RWPE1 (cell line): ENCODE measurements around the gene CXCL3.

ENCODE experiments used
- CTCF ChIA-PET: fragments of 350-600 bp; sonication (Branson Sonifier 250); formaldehyde crosslinking; extraction: SDS; loops from one replicate; lab custom pipeline; 2021; lab: Yijun Ruan, JAX
- POLR2A ChIA-PET: fragments of 400-600 bp; formaldehyde crosslinking; extraction: SDS; loops from one replicate; lab custom pipeline; 2020; ENCODE audit warnings: antibody characterized with exemption; ENCODE audit not compliant: low non-redundant PET; lab: Yijun Ruan, JAX
- DNase-seq: peaks from one replicate; pipeline ENCODE4 v3.0.0; 2012; ENCODE audit warnings: low spot score
- H3K27ac ChIP-seq: fragments of 450-650 bp; 2 replicates; pipeline ENCODE4 v1.5.1; 2017
- TF ChIP-seq, protein P1 (sequence below): fragments of 450-650 bp; conservative IDR thresholded peaks from 2 replicates; pipeline ENCODE4 v1.5.1; 2017; ENCODE audit warnings: low read depth, mild to moderate bottlenecking

The CXCL3 gene

DNA sequence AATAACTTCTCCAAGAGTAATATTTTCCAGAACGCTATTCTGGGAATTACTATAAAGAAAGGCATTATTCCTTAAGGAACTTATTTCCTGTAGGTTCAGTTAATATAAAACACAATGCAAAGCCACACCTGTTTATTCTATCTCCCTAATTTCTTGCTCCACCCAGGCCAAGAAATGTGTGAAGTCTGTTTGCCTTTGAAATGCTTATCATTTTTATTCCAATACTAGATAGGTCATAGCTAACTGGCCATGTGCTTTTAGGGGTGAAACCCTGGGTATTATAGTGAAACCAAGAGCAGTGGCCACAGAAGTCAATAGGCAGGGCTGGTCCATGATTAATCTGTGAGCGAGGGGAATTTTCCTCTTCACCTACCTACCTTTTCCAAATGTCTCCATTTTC, 14.8 kb downstream of the CXCL3 start:
- TF ChIP-seq, protein P1, sequence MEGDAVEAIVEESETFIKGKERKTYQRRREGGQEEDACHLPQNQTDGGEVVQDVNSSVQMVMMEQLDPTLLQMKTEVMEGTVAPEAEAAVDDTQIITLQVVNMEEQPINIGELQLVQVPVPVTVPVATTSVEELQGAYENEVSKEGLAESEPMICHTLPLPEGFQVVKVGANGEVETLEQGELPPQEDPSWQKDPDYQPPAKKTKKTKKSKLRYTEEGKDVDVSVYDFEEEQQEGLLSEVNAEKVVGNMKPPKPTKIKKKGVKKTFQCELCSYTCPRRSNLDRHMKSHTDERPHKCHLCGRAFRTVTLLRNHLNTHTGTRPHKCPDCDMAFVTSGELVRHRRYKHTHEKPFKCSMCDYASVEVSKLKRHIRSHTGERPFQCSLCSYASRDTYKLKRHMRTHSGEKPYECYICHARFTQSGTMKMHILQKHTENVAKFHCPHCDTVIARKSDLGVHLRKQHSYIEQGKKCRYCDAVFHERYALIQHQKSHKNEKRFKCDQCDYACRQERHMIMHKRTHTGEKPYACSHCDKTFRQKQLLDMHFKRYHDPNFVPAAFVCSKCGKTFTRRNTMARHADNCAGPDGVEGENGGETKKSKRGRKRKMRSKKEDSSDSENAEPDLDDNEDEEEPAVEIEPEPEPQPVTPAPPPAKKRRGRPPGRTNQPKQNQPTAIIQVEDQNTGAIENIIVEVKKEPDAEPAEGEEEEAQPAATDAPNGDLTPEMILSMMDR: no peak
- ChIA-PET CTCF (interaction anchor here (1.0 kb wide), 1 partner anchor 79 kb away, joined by 4 read pairs; no protein-coding TSS in a partner anchor), POLR2A (no interaction called here)
- no peak for DNase-seq
- no peak overlapping the region for H3K27ac ChIP-seq

DNA sequence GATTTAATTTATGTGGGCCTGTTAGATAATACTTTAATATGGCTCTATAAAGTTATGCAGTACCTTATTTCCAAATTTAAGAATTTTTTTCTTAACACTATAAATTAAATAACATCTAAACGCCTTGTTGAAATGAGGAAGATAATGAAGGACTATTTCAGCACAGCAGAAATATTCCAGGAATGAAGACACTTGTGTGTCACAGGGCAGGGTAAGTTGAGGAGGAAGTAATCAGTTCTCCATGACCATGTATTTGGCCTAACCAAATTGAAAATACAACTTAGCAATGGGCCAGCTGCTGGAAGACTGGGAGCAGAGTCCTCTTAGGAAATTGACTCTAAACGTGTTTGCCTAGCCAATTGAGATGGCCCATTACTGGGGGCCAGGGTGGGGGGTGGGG, 16.9 kb downstream of the CXCL3 start:
- H3K27ac ChIP-seq: no peak overlapping the region
- CTCF ChIA-PET: interaction anchor here (0.7 to 1.0 kb wide), 2 partner anchors 11 to 462 kb away, joined by 3 to 4 read pairs; no protein-coding TSS in a partner anchor
- POLR2A ChIA-PET: no interaction called here

GRCh38 chr4:74018771-74019170, 19.7 kb downstream of the CXCL3 start:
- no peak for DNase-seq

More for the DNA sequence above, 16.9 kb downstream of the CXCL3 start:
- DNase-seq: no peak
- TF ChIP-seq, protein P1: no peak

DNA sequence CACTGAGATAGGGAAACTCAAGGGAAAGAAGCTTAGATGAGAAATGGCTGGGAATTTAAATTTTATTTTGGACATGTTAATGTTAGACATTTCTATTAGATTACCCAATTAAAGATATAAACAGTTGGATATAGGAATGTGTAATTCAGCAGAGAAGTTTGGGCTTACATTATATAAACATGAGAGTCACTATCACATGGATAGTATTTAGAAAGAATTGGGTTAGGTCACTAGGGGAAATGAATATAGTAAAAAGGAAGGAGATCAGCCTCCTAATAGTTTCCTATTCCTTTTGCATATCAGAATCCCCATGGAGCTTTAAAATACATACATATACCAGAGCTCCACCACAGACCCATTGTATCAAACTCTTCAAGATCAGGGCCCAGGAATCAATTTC, 20.4 kb downstream of the CXCL3 start:
- DNase-seq: no peak
- POLR2A ChIA-PET: no interaction called here
- CTCF ChIA-PET: no interaction called here
- no peak overlapping the region for H3K27ac ChIP-seq
- TF ChIP-seq, protein P1: no peak

More at GRCh38 chr4:74018771-74019170, 19.7 kb downstream of the CXCL3 start:
- TF ChIP-seq, protein P1: no peak
- CTCF ChIA-PET: no interaction called here
- POLR2A ChIA-PET: no interaction called here
- H3K27ac ChIP-seq: no peak overlapping the region

GRCh38 chr4:74016068-74016467, 22.4 kb downstream of the CXCL3 start:
- POLR2A ChIA-PET: no interaction called here
- CTCF ChIA-PET: no interaction called here
- H3K27ac ChIP-seq: no peak overlapping the region
- TF ChIP-seq, protein P1: no peak
- no peak for DNase-seq

GRCh38 chr4:74015126-74015780, 23.2 kb downstream of the CXCL3 start:
- no peak overlapping the region for H3K27ac ChIP-seq
- POLR2A ChIA-PET: no interaction called here
- TF ChIP-seq, protein P1: no peak
- CTCF ChIA-PET: interaction anchor here (0.8 kb wide), 1 partner anchor 21 kb away, joined by 3 read pairs; no protein-coding TSS in a partner anchor
- DNase-seq: no peak
